UCSD-AML1 (cell line): ENCODE measurements around the gene SELENOF.
A peak's percentile ranks its signal among the peaks of the same experiment; 100 is the strongest.

Experiments used
- DNase-seq: peaks from one replicate; lab custom pipeline; 2025; ENCODE audit not compliant: unreplicated experiment; lab: John Stamatoyannopoulos, UW

The SELENOF gene

GRCh38 chr1:86860424-86860823 is 53.5 kb downstream of the SELENOF start:
- DNase-seq = no peak

GRCh38 chr1:86860020-86860419 is 53.9 kb downstream of the SELENOF start:
- DNase-seq = no peak

GRCh38 chr1:86858524-86859261 is 55.2 kb downstream of the SELENOF start:
- no peak for DNase-seq

DNA sequence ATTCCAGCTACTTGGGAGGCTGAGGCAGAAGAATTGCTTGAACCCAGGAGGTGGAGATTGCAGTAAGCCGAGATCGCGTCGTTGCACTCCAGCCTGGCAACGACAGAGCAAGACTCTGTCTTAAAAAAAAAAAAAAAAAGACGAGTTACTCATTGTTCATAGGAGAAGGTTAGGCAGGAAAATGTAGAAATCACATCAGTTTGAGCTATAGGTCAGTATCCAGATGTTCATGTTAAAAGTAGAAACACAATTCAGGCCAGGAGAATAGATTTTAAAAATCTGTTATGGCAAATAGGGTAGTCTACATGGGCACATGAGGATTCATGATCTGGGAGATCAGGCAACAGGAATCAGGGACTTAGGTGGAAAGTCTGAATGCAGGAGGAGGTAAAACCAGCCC is 57.7 kb downstream of the SELENOF start:
- no peak for DNase-seq

GRCh38 chr1:86854352-86854751 is 59.6 kb downstream of the SELENOF start:
- DNase-seq = no peak

- no peak for DNase-seq
These were observed 61.0 kb downstream of the SELENOF start for GRCh38 chr1:86852782-86853408.

GRCh38 chr1:86852289-86852688 is 61.6 kb downstream of the SELENOF start:
- DNase-seq = no peak

DNA sequence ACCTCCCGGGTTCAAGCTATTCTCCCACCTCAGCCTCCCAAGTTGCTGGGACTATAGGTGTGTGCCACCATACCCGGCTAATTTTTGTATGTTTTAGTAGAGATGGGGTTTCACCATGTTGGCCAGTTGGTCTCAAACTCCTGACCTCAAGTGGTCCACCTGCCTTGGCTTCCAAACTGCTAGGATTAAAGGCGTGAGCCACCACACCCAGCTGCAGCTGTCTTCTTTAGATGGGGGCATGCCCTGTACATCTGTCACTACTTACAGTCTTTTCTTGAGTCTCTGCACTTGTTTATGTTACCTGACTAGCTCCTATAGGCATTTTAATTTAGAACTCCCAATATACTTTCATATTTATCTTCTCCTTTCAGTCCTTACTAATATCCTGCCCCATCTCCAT is 64.2 kb downstream of the SELENOF start:
- no peak for DNase-seq

- no peak for DNase-seq
These were observed 65.3 kb downstream of the SELENOF start for GRCh38 chr1:86848654-86849053.

GRCh38 chr1:86846164-86846647 is 67.7 kb downstream of the SELENOF start:
- DNase-seq = no peak

- no peak for DNase-seq
These were observed 68.4 kb downstream of the SELENOF start for GRCh38 chr1:86845514-86845913.

DNA sequence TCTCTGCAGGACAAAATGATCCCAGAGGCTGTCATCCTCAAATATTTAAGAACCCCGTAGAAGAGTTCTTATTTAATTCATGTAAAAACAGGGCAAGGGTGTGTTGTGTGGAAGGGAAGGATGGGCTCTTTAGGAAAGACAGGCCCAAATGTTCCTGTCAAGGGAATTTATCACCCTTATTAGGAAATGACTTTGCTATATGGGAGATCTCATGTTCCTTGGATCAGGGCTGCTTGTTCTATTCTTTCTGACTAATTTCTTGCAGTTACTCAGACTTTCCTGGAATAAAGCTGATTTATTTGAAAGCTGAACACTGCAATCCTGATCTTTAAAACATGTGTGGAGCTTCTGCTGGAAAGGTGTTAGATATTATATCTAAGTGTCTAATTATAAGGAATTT is 72.8 kb downstream of the SELENOF start:
- no peak for DNase-seq

GRCh38 chr1:86833461-86834215 is 80.3 kb downstream of the SELENOF start:
- DNase-seq = peak; percentile 59

DNA sequence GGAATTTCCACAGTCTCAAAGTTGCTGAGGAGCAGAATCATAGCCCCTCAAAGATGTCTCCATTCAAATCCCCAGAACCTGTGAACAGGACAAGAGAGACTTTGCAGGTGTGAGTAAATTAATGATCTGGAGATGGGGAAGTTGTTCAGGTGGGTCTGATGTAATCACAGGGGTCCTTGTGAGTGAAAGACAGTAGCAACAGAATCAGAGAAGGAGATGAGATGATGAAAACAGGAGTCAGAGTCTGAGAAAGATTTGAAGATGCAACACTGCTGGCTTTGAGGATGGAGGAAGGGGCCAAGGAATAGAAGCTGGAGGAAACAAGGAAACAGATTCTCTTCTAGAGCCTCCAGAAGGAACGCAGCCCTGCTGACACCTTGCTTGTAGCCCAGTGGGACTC is 81.5 kb downstream of the SELENOF start:
- no peak for DNase-seq

- no peak for DNase-seq
These were observed 84.6 kb downstream of the SELENOF start for GRCh38 chr1:86829321-86829720.

- DNase-seq = no peak
These were observed 85.9 kb downstream of the SELENOF start for GRCh38 chr1:86828024-86828423.

- DNase-seq = no peak
These were observed 87.1 kb downstream of the SELENOF start for GRCh38 chr1:86826856-86827255.

DNA sequence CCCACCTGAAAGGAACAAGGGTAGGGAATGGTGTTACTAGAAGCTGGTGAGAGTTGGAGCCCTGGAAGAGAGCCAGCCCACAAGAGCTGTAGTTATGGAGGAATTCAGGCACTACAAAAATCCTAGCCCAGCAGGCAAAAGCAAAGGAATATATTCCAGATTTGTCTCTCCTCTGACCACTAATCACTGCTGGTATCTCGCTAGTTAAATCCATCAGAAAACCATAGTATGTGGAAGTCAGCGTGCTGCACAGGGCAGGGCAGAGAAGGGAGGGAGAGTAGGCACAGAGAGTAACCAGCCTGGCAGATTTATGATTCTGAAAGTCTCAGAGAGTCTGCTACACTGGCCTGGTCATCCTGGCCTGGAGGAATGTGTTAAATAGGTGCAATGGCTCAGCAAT is 88.6 kb downstream of the SELENOF start:
- DNase-seq = no peak

DNA sequence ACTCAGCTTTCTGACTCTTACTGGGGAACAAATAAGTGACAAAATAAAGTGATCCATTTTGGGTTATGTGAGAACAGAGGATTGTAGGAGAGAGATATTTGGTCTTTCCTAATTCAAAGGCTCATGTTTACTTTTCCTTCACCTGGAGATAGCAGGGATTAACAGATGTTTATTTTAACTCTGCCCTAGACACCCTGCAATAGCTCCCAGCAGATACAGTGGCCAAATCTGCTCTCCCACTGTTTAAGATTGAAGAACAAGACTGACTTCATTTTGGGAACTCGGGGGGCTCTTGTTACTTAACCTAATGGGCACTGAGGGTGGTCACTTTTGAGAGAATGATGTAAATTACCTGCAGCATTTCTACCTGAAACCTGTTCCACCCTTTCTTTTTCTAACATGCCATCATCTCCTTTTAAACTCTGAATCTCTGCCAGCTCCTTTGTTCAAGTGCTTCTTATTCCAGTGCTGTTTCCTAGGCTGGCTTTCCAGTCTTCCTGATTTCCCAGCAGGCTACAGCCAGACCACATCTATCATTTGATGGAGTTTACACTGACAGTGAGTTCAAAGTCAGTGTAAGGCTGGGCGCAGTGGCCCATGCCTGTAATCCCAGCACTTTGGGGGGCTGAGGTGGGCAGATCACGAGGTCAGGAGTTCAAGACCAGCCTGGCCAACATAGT is 90.0 kb downstream of the SELENOF start:
- no peak for DNase-seq

GRCh38 chr1:86823386-86823785 is 90.5 kb downstream of the SELENOF start:
- no peak for DNase-seq

DNA sequence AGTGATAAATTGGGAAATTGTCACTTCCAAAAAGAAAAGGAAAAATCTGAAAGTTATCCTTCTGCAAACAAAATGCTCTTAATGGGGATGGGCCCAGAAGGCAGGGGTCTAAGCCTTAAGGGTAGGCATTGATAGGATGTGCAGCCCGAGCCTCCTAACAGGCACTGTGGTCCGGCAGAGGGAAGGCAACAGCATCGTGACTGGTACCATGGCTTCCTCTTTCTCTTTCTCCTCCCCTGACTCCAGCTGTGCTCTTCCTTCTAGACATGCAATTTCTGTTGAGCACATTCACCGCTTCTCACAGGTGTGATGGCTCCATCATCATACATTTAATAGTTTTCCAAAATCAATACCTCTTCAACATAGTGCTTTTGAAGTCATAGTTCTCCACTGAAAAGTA is 91.5 kb downstream of the SELENOF start:
- peak; percentile 21 for DNase-seq
